Measurements from ENCODE around the gene SIMC1. TPM values are rescaled to one million over a fixed set of nuclear protein-coding genes. Genes with fewer than 3 reads are reported as not detected.

SIMC1 gene
- total RNA-seq, 1 donor from 2014 or later, result 19.7 TPM

DNA sequence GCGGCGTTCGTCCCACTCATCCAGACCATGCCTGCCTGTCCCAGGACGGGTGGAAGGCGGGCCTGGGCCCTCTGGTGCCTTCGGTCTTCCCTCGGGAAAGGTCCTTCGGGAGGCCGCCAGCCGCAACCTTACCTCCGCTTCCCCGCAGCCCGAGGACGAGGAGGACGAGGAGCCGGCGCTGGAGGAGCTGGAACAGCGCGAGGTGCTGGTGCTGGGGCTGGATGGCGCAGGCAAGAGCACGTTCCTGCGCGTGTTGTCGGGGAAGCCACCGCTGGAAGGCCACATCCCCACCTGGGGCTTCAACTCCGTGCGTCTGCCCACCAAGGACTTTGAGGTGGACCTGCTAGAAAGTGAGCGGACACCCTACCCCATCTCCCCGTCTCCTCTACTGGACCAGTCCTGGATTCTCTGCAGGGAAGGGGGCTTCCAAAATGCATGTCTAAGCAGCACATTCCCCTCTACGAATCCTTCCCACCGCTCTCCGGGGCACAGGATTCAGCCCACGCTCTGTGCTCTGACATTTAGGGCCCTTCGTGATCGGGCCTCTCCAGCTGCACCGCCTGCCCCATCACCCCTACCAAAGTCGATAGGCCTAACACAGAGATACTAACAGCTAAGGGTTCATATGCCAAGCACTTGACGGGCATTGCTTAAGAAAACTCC, 128.1 kb downstream of the SIMC1 start:
- H3K27me3 Mint-ChIP-seq (ENCODE audit: unreplicated experiment), result no peaks in the 10 kb centered on the region
- peak overlapping the region; percentile 72 for H3K4me3 Mint-ChIP-seq (ENCODE audit: unreplicated experiment)
- peak overlapping the region; percentile 3 for H3K27ac Mint-ChIP-seq (ENCODE audit: unreplicated experiment)
- no peak for DNase-seq (ENCODE audit: extremely low spot score, unreplicated experiment)
- peaks cover 13% of the 10 kb centered on the region for H3K4me1 Mint-ChIP-seq (ENCODE audit: unreplicated experiment)
- TF ChIP-seq, protein P1, sequence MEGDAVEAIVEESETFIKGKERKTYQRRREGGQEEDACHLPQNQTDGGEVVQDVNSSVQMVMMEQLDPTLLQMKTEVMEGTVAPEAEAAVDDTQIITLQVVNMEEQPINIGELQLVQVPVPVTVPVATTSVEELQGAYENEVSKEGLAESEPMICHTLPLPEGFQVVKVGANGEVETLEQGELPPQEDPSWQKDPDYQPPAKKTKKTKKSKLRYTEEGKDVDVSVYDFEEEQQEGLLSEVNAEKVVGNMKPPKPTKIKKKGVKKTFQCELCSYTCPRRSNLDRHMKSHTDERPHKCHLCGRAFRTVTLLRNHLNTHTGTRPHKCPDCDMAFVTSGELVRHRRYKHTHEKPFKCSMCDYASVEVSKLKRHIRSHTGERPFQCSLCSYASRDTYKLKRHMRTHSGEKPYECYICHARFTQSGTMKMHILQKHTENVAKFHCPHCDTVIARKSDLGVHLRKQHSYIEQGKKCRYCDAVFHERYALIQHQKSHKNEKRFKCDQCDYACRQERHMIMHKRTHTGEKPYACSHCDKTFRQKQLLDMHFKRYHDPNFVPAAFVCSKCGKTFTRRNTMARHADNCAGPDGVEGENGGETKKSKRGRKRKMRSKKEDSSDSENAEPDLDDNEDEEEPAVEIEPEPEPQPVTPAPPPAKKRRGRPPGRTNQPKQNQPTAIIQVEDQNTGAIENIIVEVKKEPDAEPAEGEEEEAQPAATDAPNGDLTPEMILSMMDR (IDR thresholded peaks at IDR 0.05), result no peak
- no peaks in the 10 kb centered on the region for H3K9me3 Mint-ChIP-seq (ENCODE audit: unreplicated experiment)
- H3K36me3 Mint-ChIP-seq (ENCODE audit: unreplicated experiment), result peaks cover 25% of the 10 kb centered on the region

DNA sequence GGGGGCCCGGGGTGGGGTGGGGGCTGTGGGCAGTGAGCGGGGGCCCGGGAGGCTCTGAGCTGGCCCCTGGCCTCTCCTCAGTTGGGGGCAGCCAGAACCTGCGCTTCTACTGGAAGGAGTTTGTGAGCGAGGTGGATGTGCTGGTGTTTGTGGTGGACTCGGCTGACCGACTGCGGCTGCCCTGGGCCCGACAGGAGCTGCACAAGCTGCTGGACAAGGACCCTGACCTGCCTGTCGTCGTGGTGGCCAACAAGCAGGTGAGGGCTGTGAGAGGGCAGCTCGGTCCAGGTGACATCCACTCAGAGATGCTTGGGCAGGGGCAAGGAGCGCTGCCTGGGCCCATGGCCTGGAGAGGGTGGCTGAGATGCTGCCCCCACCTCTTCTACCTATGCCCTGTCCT, 130.5 kb downstream of the SIMC1 start:
- Mint-ChIP-seq H3K9me3 (ENCODE audit: unreplicated experiment) (no peaks in the 10 kb centered on the region), H3K4me1 (ENCODE audit: unreplicated experiment) (peaks cover 10% of the 10 kb centered on the region), H3K27ac (ENCODE audit: unreplicated experiment) (no peak overlapping the region), H3K36me3 (ENCODE audit: unreplicated experiment) (peaks cover 30% of the 10 kb centered on the region), H3K27me3 (ENCODE audit: unreplicated experiment) (no peaks in the 10 kb centered on the region), H3K4me3 (ENCODE audit: unreplicated experiment) (no peak overlapping the region)
- TF ChIP-seq, protein P1 (IDR thresholded peaks at IDR 0.05), result no peak
- no peak for DNase-seq (ENCODE audit: extremely low spot score, unreplicated experiment)

DNA sequence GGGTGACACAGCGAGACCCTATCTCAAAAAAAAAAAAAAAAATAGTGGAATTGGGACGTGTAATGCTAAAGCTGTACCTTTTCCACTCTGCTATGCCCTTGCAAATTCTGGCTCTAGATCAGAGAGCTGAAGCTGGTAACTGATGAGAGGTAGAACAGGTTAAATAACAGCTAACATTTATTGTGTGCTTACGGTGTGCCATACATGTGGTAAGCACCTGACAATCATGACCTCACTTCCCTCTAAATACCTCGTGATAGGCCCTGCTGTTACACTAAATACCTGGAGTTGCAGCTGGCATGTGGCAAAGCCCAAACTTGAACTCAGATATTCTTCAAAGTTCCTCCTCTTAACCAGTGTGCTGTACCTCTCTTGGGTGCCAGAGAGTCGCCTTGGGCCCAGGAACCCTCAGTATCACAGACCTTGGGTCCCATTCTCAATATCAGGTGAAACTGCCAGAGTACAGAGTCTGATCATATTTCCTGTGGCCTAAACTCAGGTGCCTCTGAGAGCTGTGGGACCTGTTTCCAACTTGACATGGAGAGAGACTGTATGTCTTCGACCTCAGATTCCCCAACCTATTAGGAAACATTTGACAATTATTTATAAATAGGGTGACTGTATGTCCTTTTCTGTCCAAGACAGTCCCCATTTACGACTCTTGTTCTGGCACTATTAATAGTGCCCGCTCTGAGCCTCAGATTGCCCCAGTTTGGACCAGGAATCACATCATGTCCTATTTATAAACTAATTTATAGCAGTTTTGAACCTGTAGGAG, 131.9 kb downstream of the SIMC1 start:
- H3K27ac Mint-ChIP-seq (ENCODE audit: unreplicated experiment), result no peak overlapping the region
- no peak for DNase-seq (ENCODE audit: extremely low spot score, unreplicated experiment)
- peaks cover 7% of the 10 kb centered on the region for H3K4me1 Mint-ChIP-seq (ENCODE audit: unreplicated experiment)
- H3K36me3 Mint-ChIP-seq (ENCODE audit: unreplicated experiment), result peaks cover 30% of the 10 kb centered on the region
- TF ChIP-seq, protein P1 (IDR thresholded peaks at IDR 0.05), result no peak
- H3K27me3 Mint-ChIP-seq (ENCODE audit: unreplicated experiment), result no peaks in the 10 kb centered on the region
- no peak overlapping the region for H3K4me3 Mint-ChIP-seq (ENCODE audit: unreplicated experiment)
- H3K9me3 Mint-ChIP-seq (ENCODE audit: unreplicated experiment), result no peaks in the 10 kb centered on the region

DNA sequence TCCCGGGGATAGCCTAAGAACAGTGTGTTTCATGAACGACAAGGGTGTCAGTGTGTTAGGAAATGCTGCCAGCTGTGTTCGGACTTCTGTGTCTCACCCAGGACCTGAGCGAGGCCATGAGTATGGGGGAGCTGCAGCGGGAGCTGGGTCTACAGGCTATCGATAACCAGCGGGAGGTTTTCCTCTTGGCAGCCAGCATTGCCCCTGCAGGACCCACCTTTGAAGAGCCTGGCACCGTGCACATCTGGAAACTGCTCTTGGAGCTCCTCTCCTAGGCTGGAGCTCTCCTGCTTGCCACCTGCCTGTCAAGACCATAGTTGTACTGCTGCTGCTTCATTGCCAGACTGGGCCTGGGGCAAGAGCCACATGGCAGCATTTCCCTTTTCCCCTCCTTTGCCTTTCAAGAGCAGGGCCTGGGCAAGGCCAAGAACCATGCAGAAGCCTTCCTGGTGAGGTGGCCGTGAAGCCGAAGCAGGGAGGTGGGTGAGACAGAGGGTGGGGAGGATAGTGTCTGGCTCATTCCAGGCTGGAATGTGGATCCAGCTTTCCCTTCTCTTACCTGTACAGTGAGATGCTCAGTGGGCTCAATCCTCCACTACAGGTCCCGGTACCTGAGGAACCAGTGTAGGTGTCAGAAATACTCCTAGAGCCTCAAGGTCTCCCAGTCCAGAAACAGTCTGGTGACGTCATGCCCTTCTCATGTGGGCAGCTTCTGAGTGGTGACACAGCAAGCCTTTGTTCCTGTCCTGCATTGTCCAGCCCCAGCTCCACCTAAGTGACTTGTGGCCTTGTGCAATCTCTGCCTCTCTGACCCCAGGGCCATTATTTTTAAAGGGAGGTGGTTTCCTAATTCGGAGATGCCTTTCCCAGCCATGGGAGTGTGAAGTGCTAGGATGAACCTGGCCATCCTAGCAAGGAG, 133.7 kb downstream of the SIMC1 start:
- TF ChIP-seq, protein P1 (IDR thresholded peaks at IDR 0.05), result no peak
- H3K4me1 Mint-ChIP-seq (ENCODE audit: unreplicated experiment), result peaks cover 3% of the 10 kb centered on the region
- no peaks in the 10 kb centered on the region for H3K27me3 Mint-ChIP-seq (ENCODE audit: unreplicated experiment)
- H3K27ac Mint-ChIP-seq (ENCODE audit: unreplicated experiment), result no peak overlapping the region
- DNase-seq (ENCODE audit: extremely low spot score, unreplicated experiment), result no peak
- H3K9me3 Mint-ChIP-seq (ENCODE audit: unreplicated experiment), result no peaks in the 10 kb centered on the region
- H3K36me3 Mint-ChIP-seq (ENCODE audit: unreplicated experiment), result peaks cover 36% of the 10 kb centered on the region
- H3K4me3 Mint-ChIP-seq (ENCODE audit: unreplicated experiment), result no peak overlapping the region

All from osteocyte (in vitro differentiated cells).